Tongue (tissue), 2 donors: ENCODE results near the gene RASA4. TPM values are rescaled to one million over a fixed set of nuclear protein-coding genes. Genes with fewer than 3 reads are reported as not detected.
"Not testable (repeated sequence)": the region's sequence is repeated elsewhere in the genome, so short reads cannot be mapped to it uniquely, and the experiment has no call there.

Experiments
- DNase-seq: peaks from one replicate; pipeline ENCODE4 v3.0.0-alpha.2; 2015
- total RNA-seq: library from RNA; depleted of rRNA; stranded (reverse); fragments of >200 nt; gene quantifications from one replicate; pipeline ENCODE4 v1.2.3, GENCODE V29; 2014

Gene RASA4
- 37.1 TPM for total RNA-seq

DNA sequence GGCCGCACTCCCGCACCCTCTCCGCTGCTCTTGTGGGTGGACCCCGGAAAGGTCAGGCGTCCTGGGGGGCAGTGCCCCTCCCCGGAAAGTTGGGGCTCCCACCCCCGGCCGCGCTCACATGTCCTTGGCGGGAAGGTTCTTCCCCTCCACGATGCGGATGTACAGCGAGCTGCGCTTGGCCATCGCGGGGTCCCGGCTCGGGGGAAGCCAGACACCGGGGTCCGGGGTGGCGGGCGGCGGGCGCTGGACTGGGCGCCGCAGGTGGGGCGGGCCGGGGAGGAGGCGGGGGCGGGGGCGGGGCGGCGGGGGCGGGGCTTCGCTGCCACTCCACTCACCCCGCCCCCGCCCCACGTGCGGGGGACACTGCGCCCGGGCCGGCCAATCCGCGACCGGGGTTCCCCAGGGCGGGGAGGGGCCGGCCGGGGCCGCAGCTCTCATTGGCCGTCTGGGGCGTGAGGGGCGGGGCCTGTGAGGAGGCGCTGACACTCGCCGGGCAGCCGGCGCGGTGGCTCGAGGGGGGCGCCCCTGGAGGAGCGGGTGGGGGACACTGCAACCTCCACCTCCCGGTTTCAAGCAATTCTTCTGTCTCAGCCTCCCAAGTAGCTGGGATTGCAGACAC, at the start of gene RASA4:
RASA4 (minus strand) TSS at position 250 of the 619 bp plus-strand sequence; CDS start at position 183, 67 bp downstream.
- peak; percentile 33 for DNase-seq

DNA sequence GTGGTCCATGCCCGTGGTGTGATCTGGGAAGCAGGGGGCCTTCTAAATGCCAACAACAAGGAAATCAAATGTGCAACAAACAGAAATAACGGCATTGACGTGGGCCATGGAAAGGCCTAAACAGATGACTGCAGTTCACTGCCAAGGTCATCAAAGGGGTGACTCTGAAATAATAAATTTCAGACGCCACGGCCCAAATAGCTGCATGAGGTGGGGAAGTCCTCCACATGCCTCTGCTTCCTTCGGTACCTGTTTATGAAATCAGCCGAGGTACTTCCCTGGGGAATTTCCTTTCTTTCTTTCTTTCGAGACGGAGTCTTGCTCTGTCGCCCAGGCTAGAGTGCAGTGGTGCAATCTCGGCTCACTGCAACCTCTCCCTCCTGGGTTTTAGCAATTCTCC, 48.2 kb upstream of the RASA4 start:
- not testable (repeated sequence) for DNase-seq

DNA sequence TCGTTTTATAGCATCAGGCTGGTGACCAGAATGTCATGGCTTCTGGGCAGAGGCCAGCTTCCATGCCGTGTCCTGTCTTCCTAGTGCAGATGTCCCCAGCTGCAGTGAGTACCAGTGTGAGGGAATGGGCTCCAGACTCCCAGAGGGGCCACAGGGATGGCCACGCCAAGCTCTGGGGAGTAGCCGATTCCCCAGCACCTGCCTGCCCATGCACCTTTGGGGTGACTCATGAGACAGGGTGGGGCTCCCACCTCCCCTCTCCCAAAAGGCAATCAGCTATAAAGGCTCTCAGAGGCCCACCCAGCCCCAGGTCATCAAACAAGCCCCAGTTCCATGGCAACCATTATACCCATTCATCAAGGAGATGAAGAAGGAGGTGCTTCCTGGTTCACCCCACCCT, 33.4 kb upstream of the RASA4 start, which contains the start of gene SPDYE2B:
SPDYE2B (plus strand) TSS at position 396 of the 400 bp plus-strand sequence. CDS start 2,030 bp downstream, outside the sequence.
- DNase-seq: not testable (repeated sequence)

DNA sequence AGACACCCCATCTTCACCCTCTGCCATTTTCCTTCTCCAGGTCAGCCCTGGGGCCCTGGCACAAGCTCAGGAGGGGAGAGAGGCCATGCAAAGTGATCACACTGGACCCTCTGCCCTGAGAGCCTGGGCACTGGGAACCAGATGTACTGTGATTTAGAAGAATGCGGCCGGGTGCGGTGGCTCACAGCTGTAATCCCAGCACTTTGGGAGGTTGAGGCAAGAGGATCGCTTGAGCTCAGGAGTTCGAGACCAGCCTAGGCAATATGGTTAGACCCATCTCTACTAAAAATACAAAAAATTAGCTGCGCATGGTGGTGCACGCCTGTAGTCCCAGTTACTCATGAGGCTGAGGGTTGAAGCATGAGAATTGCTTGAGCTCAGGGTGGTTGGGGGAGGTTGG, 31.3 kb upstream of the RASA4 start:
- not testable (repeated sequence) for DNase-seq

DNA sequence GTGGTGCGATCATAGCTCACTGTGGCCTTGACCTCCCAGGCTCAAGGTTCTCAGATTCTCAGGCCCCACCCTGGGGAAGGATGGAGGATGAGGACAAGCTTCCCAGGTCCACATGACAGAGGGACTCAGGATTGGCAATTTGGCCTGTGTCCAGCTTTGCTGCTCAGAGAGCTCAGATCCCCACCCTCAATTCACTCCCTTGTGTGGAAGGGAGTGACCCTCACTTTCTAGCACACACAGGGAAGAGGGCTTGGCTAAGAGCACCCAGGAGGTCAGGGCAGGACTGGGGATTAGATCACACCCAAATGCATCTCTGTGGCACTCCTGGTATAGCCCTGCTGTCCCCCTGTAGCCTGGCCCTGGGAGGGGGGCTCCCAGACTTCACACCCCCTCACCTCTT, 26.8 kb upstream of the RASA4 start:
- DNase-seq: not testable (repeated sequence)

DNA sequence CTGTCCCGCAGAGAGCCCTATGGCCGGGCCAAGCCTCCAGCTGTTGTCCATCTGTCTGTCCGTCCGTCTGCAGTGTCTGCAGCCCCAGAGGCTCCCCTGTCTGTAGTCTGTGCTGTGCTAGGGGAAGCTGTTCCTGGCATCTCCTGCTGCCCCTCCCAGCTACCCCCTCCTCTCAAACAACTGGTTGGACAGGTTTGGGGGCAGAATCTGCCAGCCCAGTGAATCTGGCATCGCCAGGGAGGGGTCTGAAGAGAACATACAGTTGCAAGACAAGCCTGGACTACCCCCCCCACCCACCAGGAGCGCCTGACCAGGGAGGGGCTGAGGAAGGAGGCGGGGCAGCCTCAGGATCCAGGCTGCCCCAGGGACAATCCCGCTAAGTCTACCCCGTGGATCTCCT, 26.1 kb upstream of the RASA4 start, which contains the start of gene UPK3BL1:
UPK3BL1 (minus strand) TSS at position 101 of the 400 bp plus-strand sequence; CDS start at position 51, 50 bp downstream.
- not testable (repeated sequence) for DNase-seq

DNA sequence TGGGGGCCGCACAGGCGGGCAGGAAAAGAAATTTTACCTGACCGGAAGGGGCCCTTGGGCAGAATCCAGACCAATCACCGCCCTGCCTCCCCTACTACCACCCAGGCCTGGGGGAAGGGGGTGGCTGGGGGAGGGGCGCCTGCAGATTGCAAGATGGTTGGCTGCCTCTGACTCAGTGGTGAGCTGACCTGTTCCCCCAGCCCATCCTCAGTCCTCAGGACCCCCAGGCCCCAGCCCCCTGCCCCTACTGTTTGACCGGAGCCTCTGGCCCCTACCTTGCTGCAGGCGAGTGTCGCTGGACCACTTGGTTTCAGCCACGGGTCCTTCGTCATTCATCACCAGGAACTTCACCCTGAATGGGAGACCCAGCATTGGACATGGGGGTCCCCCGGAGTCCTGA, 22.3 kb upstream of the RASA4 start:
- DNase-seq: not testable (repeated sequence)

DNA sequence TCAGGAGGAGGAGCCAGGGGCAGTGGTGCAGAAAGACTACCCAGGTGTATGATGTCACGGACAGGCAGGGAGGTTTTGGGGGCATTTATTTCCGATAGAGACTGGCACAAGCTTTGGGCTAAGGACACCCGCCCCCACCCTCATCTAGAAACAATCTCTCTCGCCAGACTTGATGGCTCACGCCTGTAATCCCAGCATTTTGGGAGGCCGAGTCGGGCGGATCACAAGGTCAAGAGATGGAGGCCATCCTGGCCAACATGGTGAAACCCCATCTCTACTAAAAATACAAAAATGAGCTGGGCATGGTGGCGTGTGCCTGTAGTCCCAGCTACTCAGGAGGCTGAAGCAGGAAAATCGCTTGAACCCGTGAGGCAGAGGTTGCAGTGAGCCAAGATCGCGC, 20.4 kb upstream of the RASA4 start:
- DNase-seq: not testable (repeated sequence)

DNA sequence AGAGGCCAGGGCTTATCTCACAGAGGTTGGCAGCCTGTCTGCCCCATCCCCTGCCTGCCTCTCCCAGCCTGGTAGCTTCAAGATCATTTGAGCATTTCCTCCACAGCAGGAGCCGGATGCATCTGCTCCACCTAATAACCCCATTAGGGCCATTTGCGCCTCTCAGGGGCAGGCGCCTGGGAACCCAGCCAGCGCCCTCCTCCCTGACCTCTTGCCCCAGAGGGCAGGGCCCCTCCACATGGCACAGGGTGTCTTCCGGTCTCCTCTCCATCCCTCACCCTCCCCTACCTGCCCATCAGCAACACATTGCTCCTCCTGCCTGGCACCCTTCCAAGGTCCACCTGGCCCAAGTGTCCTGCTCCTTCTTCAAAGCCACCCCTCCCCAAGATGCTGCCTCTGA, 18.8 kb upstream of the RASA4 start:
- DNase-seq: not testable (repeated sequence)

DNA sequence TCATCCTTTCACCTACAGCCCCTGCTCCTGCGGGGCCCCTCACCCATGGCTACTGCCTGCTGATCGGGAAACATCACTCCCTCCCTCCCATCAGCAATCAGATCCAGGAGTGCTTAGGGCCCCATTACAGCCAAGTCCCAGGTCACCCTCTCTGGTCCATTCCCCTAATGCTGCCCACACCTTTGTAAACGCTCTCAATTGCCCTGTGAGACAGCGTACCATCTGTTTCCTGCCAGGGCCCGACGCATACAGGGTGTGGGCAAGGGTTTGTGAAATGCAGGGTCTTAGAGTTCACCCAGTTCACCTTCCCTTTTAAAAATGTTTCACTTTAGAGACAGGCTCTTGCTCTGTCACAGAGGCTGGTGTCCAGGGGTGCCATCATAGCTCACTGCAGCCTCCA, 17.7 kb upstream of the RASA4 start:
- not testable (repeated sequence) for DNase-seq

DNA sequence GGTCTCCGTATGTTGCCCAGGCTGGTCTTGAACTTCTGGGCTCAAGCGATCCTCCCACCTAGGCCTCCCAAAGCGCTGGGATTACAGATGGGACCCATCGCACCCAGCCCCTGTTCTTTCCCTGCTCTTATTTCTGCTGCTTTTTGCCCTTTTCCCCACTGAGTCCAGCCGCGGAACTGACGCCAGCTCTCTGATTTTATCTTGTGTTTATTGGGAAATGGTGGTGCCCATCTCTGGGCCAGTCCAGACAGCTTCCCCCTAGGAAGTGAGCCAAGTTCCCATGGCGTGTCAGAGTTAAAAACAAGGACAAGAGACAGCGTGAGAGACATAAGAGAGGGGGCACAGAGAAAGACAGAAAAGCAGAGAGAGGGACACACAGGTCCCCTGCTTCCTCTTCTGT, 14.1 kb upstream of the RASA4 start:
- not testable (repeated sequence) for DNase-seq

DNA sequence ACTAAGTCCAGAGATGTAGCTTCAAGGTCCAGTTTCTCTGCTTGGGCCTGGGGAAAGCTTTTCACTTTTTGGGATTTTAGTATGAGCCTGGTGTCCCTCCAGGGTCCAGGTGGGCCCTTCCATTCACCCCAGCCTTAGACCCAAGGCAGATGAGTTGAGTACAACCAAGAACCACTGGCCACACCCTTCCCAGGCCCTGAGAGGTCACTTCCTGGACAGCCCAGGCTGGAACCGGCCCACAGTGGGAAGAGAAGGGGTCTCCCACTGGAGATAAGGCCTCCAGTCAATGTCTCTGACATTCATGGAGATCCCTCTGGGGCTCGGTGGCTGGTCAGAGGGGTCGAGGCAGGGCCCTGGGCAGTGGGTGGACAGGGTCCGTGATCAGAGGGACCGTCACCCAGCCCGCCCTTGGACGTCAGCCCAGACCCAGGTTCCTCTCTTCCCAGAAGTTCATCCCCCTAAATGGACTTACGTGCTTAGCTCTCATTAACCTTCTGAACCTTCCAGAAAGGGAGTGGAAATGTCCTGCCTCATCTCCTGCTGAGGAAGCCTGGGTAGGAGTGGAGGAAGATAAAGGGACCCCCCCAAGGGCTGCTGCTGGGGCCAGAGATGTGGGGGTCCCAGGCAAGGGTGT, 10.8 kb upstream of the RASA4 start:
- DNase-seq: not testable (repeated sequence)

DNA sequence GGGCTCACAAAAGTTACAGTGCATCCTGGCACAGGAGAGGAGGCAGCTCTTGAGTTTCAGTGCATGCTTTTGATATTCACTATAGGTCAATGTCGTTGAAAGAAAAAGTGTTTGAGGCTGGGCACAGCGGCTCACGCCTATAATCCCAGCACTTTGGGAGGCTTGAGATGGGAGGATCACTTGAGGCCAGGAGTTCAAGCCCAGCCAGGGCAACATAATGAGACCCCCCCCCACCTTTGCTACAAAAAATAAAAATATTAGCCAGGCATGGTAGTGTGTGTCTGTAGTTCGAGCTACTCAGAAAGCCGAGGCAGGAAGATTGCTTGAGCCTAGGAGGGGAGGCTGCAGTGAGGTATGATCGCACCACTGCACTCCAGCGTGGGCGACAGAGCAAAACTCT, 1.6 kb upstream of the RASA4 start:
- not testable (repeated sequence) for DNase-seq

DNA sequence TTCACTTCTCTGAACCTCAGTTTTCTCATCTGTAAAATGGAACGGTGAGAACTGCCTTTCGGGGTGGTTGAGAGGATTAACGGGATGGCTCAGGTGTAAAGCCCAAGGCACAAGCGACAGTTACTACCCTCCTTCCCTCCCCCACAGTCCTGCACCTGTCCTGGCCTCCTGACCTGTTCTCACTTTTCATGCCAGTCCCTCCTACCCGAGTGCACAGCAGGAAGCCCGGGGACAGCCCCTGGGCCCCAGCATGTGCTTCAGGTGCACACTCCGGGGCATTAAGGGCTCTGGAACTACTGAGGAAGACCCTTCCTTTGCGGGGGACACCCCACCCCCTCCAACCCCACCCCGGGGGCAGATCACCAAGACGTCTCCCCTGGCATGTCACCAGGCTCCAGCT, 626 bp downstream of the RASA4 start:
- not testable (repeated sequence) for DNase-seq

DNA sequence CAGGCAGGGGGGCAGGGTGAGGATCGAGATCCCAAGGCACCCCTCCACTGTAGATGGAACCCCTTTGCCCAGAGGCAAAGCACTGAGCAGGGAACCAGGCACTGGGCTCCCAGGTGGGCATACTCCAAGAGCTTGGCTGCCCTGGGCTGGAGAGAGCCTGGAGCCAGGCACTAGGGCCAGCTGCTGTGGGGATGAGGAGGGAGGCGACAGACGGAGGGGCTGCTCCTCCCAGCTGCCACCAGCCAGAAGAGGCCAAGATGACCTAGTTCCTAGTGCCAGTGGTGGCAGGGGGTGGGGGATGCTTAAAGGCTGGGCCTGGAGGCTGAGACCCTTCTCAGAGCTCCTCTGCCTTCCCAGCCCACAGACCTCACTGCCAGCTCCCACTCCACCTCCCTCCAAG, 1.7 kb downstream of the RASA4 start:
- DNase-seq: not testable (repeated sequence)

DNA sequence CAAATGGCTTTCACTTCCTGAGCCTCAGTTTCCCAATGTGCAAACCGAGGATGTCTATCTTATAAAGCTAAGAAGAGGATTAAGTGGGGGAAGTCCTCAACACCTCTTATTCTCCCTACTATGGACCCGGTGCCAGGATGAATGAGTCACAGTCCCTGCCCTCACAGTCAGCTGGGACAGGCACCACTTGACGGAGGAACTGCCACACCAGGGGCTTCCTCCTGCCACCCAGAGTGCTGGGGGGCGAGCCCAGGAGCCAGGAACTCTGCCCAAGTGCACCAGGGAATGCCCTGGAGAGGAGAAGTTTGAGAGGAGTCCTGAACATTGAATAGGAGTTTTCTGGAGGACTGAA, 2.2 kb downstream of the RASA4 start:
- not testable (repeated sequence) for DNase-seq

DNA sequence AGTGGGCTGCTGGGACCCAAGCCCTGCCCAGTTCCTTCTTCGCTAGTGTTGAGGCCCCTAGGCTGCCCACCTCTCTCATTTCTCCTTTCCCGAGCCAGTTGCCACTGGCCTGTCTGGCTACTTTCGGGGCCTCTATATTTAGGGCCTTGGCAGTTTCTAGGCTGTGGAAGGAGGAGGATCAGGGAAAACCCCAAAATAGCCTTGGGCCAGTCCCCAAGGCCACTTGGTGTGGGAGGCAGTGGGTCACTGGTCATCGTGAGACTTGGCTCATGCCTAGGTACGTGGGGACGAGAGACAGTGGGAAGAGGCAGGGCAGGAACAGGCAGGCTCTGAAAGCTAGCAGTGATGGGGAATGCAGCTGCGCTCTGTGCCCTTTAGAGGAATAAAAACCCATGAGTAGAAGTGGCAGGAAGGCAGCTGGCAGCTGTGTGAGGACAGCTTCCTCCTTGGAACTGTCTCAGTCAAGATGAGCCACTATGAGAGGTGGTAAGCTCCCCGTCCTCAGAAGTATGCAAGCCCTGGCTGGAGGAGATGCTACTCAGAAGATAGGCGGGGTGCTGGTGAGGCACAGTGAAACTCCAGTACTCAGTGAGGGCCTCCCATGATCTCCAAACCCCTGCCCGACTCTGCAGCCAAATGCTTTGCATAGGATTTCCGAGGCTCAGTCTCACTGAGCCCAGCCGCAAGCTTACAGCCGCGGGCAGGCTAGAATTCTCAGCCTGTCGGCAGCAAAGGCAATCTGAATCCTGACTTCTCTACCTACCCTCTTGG, 2.8 kb downstream of the RASA4 start:
- not testable (repeated sequence) for DNase-seq

DNA sequence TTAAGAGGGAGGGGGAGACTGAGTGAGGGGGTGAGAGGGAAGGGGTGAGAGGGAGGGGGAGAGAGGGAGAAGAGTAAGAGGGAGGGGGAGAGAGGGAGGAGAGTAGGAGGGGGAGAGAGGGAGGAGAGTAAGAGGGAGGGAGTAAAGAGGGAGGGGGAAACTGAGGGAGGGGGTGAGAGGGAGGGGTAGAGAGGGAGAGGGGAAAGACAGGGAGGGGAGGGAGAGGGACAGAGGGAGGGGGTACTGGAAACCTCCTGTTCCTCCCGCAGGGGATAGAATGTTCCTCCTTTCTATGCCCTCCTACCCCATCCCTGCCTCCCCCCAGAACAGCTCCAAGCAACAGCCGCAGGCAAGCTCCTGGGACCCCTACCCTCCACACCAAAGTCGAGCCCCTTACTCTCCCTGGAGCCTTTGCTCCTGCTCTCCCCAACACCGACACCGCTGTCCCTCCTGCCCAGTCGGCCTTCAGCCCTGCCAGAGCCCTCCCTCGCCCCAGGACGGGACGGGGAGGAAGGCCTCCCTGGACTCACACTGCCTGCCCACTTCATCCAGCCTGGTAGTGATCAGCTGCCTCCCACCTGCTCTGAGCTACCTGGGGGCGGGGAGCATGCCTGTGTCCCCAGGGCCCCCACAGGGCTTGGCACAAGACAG, 4.8 kb downstream of the RASA4 start:
- DNase-seq: peak; percentile 32

DNA sequence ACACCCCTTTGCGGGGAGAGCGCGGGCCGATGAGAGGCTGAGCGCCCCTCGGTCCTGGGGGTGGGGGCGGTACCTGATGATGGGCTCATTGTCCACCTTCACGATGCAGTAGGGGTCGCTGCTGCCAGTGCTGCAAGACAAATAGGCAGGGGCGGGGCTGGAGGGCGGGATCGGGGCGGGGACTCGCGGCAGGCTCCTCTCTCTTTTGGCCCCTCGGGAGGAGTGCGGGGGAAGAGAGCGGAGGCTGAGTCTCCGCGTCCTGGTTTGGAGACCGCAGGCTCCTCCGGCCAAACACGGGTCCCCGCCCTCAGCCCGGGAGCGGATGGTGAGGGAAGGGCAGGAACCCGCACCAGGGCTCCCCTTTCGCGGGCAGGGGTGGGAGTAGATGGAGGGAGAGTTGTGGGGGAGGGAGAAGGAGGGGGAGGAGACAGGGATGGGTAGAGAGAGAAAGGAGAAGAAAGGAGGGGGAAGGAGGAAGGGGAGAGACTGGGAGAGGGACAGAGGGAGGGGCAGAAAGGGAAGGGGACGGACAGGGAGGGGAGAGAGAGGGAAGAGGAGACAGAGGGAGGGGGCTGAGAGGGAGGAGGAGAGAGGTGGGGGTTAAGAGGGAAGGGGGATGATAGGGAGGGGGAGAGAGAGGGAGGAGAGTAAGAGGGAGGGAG, 5.4 kb downstream of the RASA4 start:
- not testable (repeated sequence) for DNase-seq

DNA sequence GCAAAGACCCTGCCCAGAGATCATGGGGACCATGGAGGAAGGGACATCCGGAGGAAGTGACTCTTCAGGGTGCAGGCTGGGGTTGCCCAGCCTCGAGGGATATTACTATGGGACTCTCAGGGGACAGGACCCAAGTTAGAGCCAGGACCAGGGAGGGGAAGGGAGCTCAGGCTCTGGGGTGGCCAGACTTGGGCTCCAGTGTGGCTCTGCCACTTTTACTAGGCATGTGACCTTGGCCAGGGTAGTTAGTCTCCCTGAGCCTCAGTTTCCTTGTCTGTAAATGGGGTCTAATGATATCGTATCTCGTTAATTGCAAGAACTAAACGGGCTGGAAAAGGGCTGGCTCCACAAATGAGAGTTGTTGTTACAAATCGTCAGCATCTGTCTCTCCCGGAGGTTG, 6.1 kb downstream of the RASA4 start:
- not testable (repeated sequence) for DNase-seq

DNA sequence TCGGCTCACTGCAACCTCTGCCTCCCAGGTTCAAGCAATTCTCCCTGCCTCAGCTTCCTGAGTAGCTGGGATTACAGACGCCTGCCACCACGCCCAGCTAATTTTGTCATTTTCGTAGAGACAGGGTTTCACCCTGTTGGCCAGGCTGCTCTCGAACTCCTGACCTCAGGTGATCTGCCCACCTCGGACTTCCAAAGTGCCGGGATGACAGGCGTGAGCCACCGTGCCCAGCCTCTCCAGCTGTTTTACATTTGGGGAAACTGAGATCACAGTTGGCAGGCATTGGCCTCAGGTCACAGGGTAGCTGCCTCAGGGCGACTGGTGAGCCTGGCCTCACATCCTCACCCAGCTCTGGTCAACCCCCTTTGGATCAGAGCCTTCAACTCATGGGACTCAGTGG, 6.8 kb downstream of the RASA4 start:
- DNase-seq: not testable (repeated sequence)

DNA sequence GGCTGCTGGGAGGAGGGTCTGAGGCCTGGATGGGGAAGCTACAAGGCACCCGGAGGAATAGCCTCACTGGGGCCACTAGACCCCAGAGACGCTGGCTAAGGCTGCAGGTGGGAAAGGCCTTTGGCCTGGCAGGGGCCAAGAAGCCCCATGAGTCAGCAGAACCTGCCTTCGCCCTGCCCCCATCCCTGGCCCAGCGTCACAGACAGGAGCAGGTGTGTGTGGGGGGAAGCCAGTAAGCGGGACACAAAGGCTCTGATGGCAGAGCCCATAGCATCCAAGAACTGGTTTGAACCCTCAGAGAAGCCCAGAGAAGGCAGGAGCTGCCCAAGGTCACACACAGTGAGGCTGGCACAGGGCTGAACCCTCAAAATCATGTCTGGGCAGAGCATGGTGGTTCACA, 9.7 kb downstream of the RASA4 start:
- not testable (repeated sequence) for DNase-seq
